Activated T-cell treated with anti-CD3 and anti-CD28 coated beads, Interleukin-2, amount 50 U/mL, for 4 hours (primary cell): Measurements from ENCODE around the gene GMPPA. TPM values are rescaled to one million over a fixed set of nuclear protein-coding genes. Genes with fewer than 3 reads are reported as not detected.

ENCODE experiments used
- ATAC-seq, 2 donors: fragments of 200-7000 bp; cut with Tn5 transposase; one replicate each; pipeline ENCODE4 v1.10.0; 2021
- DNase-seq: peaks from one replicate; pipeline ENCODE4 v3.0.0-alpha.2; 2020
- H3K27me3 Mint-ChIP-seq: one replicate; pipeline ENCODE4 v1.8.0; 2021; ENCODE audit warnings: low read depth, mixed read lengths
- H3K36me3 Mint-ChIP-seq: one replicate; pipeline ENCODE4 v1.8.0; 2022; ENCODE audit warnings: mixed read lengths; ENCODE audit not compliant: insufficient read depth
- H3K4me1 Mint-ChIP-seq: one replicate; pipeline ENCODE4 v1.8.0; 2021; ENCODE audit warnings: low read depth, mixed read lengths
- H3K4me3 Mint-ChIP-seq: one replicate; pipeline ENCODE4 v1.8.0; 2021; ENCODE audit warnings: mild to moderate bottlenecking, moderate library complexity, mixed read lengths
- H3K9me3 Mint-ChIP-seq: one replicate; pipeline ENCODE4 v1.8.0; 2021; ENCODE audit warnings: mixed read lengths
- total RNA-seq, 3 donors: library from RNA; stranded (reverse); gene quantifications; one replicate each; pipeline ENCODE4 v1.2.1, GENCODE V29; 2021

Gene GMPPA
- total RNA-seq, 3 donors from 2014 or later: 36.8 to 47.9 (median 46.7) TPM

DNA sequence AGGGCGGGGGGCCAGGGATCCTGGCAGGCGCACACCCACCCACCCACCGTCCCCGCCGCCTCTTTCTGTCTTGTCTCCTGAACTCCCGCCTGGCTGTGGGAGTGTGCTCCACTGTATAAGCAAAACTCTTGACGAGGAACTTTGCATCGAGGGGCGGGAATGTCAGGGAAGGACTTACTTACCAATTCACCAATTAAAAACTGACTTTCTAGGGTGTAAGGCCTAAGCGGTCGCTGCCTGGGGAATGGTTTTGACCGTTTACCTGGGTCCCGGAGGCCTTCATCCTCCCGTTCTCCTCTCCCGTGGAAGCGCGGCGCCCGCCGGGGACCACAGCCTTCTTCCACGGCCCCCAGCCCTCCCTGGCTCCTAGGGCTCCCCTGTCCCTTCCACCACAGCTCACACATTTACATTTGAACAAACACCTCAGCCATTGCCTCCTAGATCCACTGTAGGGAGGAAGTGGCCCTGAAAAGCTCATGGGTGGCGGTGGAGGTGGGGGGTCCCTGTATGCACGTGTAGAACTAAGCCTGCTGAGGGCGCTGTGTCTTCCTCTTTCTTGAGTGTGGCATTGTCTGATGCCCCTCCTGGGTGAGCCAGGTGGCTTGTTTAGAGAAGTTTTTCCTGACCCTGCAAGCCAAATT is 24.5 kb downstream of the GMPPA start:
- Mint-ChIP-seq H3K4me1 (peaks cover 13% of the 10 kb centered on the region), H3K27me3 (peaks cover 82% of the 10 kb centered on the region), H3K36me3 (no peaks in the 10 kb centered on the region), H3K9me3 (no peaks in the 10 kb centered on the region), H3K4me3 (no peak overlapping the region)
- ATAC-seq (no peak), DNase-seq (no peak)

DNA sequence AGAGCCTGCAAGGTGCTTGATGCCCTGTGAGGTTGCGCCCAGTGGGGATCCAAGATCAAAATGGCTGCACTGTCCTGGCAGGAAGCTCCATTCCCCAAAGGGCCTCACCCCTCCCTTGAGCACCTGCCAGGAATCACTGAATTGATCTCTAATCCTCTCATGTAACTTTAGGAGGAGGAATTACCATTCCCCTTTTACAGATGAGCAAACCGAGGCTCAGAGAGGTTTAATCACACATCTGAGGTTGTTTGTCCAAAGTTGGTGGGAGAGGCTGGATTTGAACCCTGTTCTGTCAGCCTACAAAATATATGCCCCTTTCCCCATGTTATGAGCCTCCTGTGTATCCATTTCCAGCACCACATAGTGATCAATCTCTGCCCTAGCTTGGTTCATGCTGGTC is 26.1 kb downstream of the GMPPA start:
- Mint-ChIP-seq H3K9me3 (no peaks in the 10 kb centered on the region), H3K27me3 (peaks cover 85% of the 10 kb centered on the region), H3K4me3 (no peak overlapping the region), H3K36me3 (no peaks in the 10 kb centered on the region), H3K4me1 (peaks cover 13% of the 10 kb centered on the region)
- DNase-seq (no peak), ATAC-seq (no peak)

DNA sequence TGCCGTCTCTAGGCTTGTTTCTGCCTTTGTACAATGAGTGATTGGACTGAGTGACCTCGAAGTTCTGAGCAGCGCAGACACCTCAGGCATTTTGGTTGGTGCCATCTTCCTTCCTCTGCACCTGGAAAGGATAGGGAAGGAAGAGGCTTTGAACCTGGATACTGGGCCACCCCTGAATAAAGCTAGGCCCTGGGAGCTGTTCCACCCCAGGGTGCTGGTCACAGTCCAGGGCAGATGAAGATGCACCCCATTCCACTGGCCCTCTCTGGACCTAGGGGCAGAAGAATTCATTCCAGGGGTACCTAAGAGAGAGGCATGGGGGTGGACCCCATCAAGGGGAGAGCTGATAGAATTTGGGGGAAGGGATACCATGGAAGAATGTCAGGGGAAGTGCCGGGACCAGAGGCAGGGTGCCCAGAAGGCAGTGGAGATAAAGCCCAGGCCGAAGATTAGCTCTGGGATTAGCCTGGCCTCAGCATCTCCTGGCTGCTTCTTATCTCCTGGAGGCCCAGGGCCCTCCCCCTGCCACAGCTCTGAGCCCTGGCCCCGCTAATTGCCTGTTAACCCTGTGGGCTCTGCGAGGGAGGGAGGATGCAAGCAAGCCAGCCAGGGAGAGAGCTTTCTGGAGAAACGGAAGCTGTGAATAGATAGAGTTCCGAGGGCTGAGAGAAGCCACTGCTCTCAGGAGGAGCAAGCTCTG is 27.0 kb downstream of the GMPPA start:
- H3K27me3 Mint-ChIP-seq: peaks cover 87% of the 10 kb centered on the region
- no peak overlapping the region for H3K4me3 Mint-ChIP-seq
- no peaks in the 10 kb centered on the region for H3K36me3 Mint-ChIP-seq
- peaks cover 13% of the 10 kb centered on the region for H3K4me1 Mint-ChIP-seq
- no peaks in the 10 kb centered on the region for H3K9me3 Mint-ChIP-seq
- DNase-seq (no peak), ATAC-seq (no peak)

DNA sequence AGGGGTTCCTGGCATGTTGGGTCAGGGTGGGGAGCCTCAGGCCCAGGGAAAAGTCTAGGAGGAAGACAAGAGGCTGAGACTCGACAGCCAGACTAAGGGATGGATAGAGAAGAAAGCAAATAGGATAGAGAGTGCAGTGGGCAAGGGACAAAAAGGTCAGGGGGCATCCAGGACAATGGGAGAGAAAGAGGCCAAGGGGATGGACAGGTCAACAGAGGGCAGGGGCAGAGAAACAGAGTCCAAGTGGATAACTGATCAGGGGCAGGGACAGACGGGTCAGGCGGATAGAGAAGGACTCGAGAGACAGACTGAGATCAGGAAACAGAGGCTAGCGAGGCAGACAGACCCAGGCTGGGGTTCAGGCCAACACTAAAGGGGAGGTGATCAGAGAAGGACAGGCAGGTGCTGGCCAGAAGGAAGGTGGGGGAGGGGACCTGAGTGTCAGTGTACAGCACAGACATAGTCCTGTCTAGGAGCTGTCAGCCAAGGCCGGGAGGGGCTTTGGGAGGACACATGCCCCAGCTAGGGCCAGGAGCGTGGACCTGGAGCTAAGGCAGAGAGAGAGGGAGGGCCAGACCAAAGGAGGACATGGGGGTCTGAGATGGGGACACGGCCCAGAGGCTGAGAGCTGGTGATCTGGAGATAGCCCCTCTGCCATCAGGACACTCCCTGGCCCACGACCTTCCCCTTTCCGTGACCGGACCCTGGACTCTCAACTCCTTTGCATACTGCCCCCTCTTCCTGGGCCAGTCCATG is 27.8 kb downstream of the GMPPA start:
- DNase-seq: no peak
- no peaks in the 10 kb centered on the region for H3K36me3 Mint-ChIP-seq
- H3K9me3 Mint-ChIP-seq: no peaks in the 10 kb centered on the region
- no peak overlapping the region for H3K4me3 Mint-ChIP-seq
- ATAC-seq: no peak
- H3K27me3 Mint-ChIP-seq: peaks cover 85% of the 10 kb centered on the region
- peaks cover 10% of the 10 kb centered on the region for H3K4me1 Mint-ChIP-seq

DNA sequence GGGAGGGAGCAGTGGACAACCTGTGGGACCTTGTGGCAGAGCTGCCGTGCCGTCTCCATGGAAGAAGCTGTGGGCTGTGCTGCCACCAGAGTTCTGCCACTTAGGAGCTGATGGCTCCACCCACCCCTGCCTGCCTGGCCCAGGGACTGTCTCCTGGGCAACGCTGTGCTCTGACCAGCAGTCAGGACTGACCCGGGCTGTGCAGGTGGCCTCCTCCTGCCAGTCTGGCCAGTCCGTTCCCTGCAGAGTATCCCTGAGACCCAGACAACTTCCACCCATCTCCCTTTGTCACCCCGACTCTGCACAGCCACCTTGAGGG is 28.3 kb downstream of the GMPPA start:
- Mint-ChIP-seq H3K27me3 (peaks cover 83% of the 10 kb centered on the region), H3K4me1 (peaks cover 6% of the 10 kb centered on the region)

DNA sequence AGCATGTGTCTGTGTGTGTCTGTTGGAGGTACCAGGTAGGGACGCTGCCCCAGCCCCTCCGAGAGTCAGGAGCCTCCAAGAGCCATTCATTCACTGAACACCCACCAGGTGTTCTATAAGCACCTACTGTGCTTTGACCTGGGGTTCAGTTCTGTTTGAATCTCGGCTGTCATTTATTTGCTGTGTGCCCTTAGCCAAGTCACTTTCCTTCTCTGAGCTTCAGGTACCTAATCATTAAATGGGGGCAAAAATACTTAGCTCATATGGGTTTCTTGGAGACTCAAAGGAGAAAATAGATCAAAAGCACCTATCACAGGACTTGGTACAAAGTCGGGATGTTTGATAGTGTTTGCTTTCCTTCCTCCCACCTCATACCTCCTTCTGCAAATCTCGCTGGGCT is 28.8 kb downstream of the GMPPA start:
- no peak for ATAC-seq
- Mint-ChIP-seq H3K4me1 (peaks cover 4% of the 10 kb centered on the region), H3K9me3 (no peaks in the 10 kb centered on the region), H3K36me3 (no peaks in the 10 kb centered on the region), H3K27me3 (peaks cover 83% of the 10 kb centered on the region), H3K4me3 (no peak overlapping the region)
- DNase-seq: no peak

More for the DNA sequence above, 28.3 kb downstream of the GMPPA start:
- ATAC-seq: no peak
- no peak overlapping the region for H3K4me3 Mint-ChIP-seq
- H3K9me3 Mint-ChIP-seq: no peaks in the 10 kb centered on the region
- no peaks in the 10 kb centered on the region for H3K36me3 Mint-ChIP-seq
- no peak for DNase-seq

DNA sequence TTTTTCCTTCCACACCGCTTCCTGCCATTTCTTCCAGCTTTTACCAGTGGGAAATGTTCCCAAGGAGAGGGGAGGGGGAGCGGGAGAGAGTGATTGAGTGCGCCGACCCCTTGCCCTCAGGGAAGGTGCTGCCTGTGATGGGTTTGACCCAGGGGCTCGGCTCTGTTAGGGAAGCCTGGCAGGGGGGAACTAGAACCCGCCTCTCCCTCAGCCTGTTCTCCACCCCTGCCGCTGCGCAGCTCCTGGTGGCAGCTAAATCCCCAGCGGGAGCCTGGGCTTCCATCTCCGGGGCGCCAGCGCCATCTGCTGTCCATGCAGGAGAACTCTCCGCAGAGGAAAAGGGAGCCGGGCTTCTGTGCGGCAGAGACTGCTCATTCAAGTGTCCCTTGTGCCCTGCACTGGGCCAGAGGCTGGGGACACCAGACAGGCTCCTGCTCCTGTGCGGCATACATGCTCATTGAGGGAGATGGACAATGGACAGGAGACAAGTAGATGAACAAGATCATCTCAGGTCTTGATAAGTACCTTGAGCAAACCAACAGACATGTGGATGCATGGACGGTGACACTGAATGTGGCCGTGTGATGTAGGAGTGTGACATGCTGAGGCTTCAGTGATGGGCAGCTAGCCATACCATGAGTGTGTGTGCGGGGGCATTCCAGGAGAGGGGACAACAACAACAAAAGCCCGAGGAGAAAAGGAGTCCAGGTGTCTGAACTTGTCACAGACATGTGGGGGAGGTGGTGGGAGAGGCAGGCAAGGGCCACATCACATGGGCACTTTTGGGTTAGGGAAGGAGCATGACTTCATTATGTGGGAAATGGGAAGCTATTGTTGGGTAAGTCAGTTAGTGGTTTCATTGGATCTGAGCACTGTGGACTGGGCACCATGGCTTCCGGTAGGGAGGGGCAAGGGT is 31.6 kb downstream of the GMPPA start:
- Mint-ChIP-seq H3K36me3 (no peaks in the 10 kb centered on the region), H3K27me3 (peaks cover 68% of the 10 kb centered on the region), H3K9me3 (no peaks in the 10 kb centered on the region), H3K4me3 (no peak overlapping the region), H3K4me1 (no peaks in the 10 kb centered on the region)
- peak; percentile 86 for DNase-seq
- ATAC-seq: peak; percentile 96 to 97

DNA sequence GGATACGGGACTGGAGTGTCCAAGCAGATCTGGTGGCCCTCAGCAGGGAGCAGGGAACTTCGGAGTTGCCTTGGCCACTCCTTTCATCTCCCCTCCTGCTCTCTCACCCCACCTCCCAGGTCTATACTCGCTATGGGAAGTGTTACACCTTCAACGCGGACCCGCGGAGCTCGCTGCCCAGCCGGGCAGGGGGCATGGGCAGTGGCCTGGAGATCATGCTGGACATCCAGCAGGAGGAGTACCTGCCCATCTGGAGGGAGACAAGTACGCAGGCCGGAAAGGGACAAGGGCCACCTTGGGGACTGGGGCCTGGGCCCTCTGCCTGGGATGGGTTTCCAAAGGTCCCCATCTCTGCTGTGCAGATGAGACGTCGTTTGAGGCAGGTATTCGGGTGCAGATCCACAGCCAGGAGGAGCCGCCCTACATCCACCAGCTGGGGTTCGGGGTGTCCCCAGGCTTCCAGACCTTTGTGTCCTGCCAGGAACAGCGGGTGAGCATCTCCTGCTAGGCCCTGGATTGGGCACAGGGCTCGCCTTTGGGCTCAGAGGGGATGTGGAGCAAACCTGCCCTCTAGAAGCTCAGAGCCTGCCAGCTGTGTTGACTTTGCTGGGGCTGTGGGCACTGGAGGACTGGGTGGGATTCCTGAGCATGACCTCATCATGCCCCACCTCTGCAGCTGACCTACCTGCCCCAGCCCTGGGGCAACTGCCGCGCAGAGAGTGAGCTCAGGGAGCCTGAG is 33.1 kb downstream of the GMPPA start:
- ATAC-seq (no peak), DNase-seq (no peak)
- no peaks in the 10 kb centered on the region for H3K9me3 Mint-ChIP-seq
- H3K4me1 Mint-ChIP-seq: no peaks in the 10 kb centered on the region
- H3K36me3 Mint-ChIP-seq: no peaks in the 10 kb centered on the region
- peaks cover 55% of the 10 kb centered on the region for H3K27me3 Mint-ChIP-seq
- H3K4me3 Mint-ChIP-seq: no peak overlapping the region

DNA sequence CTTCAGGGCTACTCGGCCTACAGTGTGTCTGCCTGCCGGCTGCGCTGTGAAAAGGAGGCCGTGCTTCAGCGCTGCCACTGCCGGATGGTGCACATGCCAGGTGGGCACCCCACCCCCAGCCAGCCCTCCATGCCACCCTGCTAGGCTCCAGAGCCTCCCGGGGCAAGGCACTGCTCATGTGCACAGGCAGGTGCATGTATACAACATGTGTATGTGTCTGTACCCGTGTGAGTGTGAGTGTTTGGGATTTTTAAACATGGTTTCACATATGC is 33.6 kb downstream of the GMPPA start:
- Mint-ChIP-seq H3K4me1 (no peaks in the 10 kb centered on the region), H3K27me3 (peaks cover 50% of the 10 kb centered on the region), H3K36me3 (no peaks in the 10 kb centered on the region), H3K4me3 (no peak overlapping the region), H3K9me3 (no peaks in the 10 kb centered on the region)
- no peak for ATAC-seq
- DNase-seq: no peak

DNA sequence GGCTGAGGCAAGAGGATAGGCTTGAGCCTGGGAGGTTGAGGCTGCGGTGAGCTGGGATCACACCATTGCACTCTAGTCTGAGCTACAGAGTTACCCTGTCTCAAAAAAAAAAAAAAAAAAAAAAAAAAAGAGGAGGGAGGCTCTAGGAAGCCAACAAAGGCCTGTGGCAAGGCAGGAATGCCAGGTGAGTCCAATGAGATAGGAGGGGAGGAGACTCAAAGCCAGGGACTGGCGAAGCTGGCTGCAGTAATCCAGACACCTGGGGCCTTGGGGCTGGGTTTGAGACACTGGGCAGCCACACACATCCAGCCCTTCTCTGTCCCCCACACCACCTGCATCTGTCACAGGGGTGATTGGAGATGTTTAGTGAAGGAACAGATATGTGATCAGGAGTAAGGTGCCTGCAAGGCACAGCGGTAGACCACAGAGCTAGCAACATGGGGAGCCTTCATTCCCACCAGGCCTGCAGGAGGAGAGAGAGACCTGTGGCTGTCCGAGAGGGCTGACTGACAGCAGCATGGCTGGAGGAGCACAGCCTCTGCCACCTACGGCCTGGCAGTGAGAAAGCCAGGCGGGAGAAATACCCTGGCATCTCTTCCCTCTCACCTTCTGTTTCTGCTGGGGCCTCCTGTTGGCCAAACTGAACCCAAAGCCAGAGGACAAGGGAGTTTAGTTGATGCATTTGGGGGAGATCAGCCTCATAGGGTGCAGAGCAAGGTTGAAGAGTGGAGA is 35.4 kb downstream of the GMPPA start:
- DNase-seq (no peak), ATAC-seq (no peak)
- Mint-ChIP-seq H3K27me3 (peaks cover 33% of the 10 kb centered on the region), H3K36me3 (no peaks in the 10 kb centered on the region), H3K9me3 (no peaks in the 10 kb centered on the region), H3K4me1 (no peaks in the 10 kb centered on the region), H3K4me3 (no peak overlapping the region)

DNA sequence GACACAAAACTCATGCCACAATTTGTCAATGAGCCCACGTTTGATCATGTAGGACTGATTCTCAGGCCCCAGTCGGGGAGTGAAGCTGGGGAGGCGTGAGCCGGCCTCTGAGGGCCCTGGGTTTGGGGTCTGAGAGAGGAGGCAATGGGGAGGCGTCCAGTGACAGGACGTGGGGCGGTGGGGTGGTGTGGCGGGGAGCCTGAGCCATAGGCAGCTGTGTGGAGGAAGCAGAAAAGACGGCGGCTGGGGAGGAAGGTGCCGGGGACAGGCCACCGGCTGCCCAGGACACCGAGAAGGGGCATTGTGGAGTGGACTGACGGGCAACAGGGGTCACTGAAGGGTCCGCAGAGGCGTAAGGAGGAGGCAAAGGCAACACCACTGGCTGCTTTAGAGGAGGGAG is 37.7 kb downstream of the GMPPA start:
- Mint-ChIP-seq H3K4me1 (peaks cover 5% of the 10 kb centered on the region), H3K36me3 (peaks cover 14% of the 10 kb centered on the region), H3K27me3 (peaks cover 11% of the 10 kb centered on the region), H3K9me3 (no peaks in the 10 kb centered on the region), H3K4me3 (no peak overlapping the region)
- ATAC-seq (no peak), DNase-seq (no peak)

DNA sequence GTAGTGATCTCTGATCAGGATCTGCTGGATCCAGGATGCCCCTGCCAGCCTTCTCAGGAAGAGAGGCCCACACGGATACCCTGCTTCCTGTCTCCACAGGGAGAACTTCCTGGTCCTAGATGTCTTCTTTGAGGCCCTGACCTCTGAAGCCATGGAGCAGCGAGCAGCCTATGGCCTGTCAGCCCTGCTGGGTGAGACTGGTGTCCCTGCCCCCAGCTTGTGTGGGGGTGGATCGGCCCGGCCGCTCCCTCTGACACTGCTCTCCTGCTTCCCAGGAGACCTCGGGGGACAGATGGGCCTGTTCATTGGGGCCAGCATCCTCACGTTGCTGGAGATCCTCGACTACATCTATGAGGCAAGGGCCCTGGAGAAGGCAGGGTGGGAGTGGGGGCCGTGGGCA is 38.3 kb downstream of the GMPPA start:
- Mint-ChIP-seq H3K4me3 (no peak overlapping the region), H3K27me3 (peaks cover 7% of the 10 kb centered on the region), H3K9me3 (no peaks in the 10 kb centered on the region), H3K36me3 (peaks cover 15% of the 10 kb centered on the region), H3K4me1 (peaks cover 7% of the 10 kb centered on the region)
- no peak for ATAC-seq
- DNase-seq: no peak

DNA sequence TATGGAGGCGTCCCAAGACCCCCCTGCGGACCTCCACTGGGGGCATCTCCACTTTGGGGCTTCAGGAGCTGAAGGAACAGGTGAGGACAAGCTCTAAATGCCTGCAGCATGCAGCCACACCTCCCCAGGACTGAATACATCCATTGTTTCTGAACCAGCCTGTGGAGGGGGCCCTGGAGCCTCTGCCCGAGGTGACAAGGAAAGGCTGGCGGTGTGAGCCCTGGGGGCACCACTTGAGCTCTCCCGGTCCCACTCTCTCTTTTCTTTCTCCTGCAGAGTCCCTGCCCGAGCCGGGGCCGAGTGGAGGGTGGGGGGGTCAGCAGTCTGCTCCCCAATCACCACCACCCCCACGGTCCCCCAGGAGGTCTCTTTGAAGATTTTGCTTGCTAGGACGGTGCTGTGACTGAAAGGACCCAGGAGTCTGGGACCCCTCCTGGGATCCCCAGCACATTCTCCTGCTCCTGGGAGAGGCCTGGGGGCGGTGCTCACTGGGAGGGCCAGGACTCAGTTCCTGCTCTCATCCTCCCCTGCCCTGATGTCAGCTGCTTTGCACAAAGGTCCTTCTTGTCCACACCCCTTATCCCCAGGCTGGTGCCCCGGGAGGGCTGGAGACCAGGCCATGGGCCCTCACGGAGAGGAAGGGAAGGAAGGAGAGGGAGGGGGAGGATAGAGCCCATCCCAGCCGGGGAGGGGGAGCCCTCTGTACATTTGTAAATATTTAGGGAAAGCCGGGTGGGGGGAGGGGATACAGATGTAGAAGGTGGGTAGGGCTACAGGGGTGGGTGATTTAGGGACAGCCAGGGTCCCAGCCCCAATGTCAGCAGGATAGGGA is 39.2 kb downstream of the GMPPA start:
- no peak for ATAC-seq

More for the DNA sequence above, 39.2 kb downstream of the GMPPA start:
- H3K9me3 Mint-ChIP-seq: no peaks in the 10 kb centered on the region
- H3K4me1 Mint-ChIP-seq: peaks cover 17% of the 10 kb centered on the region
- H3K4me3 Mint-ChIP-seq: no peak overlapping the region
- peaks cover 3% of the 10 kb centered on the region for H3K27me3 Mint-ChIP-seq
- DNase-seq: no peak
- peaks cover 15% of the 10 kb centered on the region for H3K36me3 Mint-ChIP-seq
